ENCODE results near the gene TMBIM1.

DNA sequence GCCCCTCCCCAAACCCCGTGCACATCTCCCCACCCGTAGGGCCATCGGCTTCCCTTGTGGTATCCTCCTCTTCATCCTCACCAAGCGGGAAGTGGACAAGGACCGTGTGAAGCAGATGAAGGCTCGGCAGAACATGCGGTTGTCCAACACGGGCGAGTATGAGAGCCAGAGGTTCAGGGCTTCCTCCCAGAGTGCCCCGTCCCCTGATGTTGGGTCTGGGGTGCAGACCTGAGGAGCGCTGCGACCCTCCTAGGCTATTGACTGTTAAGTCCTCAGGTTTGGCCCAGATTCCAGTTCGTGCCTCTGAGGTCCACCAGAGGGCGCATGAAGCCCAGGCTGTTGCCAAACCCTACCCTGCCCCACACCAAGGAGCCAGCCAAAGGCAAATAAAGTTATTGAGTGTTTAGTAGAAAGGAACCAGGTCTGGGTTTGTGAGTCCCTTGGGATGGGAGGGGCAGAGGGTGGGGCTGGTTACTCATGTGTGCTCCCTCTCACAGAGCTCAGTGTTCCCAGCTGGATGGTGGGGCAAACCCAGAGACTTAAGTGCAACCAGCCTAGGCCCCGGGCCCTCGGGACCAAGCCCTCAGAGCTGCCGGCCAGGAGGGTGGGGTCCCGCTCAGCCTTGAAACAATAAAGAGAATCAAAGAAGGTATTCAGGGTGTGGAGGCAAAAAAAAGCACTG is 19.6 kb downstream of the TMBIM1 start:
- TF ChIP-seq POLR2A (IDR thresholded peaks at IDR 0.05) (no peak), EP300 (IDR thresholded peaks at IDR 0.05) (no peak)
- TF ChIP-seq, protein P1, sequence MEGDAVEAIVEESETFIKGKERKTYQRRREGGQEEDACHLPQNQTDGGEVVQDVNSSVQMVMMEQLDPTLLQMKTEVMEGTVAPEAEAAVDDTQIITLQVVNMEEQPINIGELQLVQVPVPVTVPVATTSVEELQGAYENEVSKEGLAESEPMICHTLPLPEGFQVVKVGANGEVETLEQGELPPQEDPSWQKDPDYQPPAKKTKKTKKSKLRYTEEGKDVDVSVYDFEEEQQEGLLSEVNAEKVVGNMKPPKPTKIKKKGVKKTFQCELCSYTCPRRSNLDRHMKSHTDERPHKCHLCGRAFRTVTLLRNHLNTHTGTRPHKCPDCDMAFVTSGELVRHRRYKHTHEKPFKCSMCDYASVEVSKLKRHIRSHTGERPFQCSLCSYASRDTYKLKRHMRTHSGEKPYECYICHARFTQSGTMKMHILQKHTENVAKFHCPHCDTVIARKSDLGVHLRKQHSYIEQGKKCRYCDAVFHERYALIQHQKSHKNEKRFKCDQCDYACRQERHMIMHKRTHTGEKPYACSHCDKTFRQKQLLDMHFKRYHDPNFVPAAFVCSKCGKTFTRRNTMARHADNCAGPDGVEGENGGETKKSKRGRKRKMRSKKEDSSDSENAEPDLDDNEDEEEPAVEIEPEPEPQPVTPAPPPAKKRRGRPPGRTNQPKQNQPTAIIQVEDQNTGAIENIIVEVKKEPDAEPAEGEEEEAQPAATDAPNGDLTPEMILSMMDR (IDR thresholded peaks at IDR 0.05) = peak in 5 of 7 experiments; percentile 72 to 96 (median 90)

All from stomach (tissue), 4 donors.